ENCODE data around the gene OTOP2. TPM values are rescaled to one million over a fixed set of nuclear protein-coding genes. Genes with fewer than 3 reads are reported as not detected.
A peak's percentile ranks its signal among the peaks of the same experiment; 100 is the strongest.

Gene OTOP2
- total and polyA plus RNA-seq, 9 of the 15 experiments (the other 6 are each of a cell fraction or from before 2014, with no cell fraction given), result 0.04 to 0.36 (median 0.14) TPM; not detected in 1

- TF ChIP-seq, protein P1, sequence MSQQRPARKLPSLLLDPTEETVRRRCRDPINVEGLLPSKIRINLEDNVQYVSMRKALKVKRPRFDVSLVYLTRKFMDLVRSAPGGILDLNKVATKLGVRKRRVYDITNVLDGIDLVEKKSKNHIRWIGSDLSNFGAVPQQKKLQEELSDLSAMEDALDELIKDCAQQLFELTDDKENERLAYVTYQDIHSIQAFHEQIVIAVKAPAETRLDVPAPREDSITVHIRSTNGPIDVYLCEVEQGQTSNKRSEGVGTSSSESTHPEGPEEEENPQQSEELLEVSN (IDR thresholded peaks at IDR 0.05; ENCODE audit: borderline replicate concordance in 1 of 2, extremely low read depth in 1 of 2, insufficient read depth in 1 of 2, insufficient read length in 1 of 2, low read depth in 1 of 2, low read length in 1 of 2, poor library complexity in 1 of 2, severe bottlenecking in 1 of 2), result peak; percentile 26 to 33
- no peak for TF ChIP-seq NFIX (CRISPR knock-in tag; IDR thresholded peaks at IDR 0.05; ENCODE audit: low read depth)
- TF ChIP-seq KAT8 (IDR thresholded peaks at IDR 0.05; ENCODE audit: low read depth), result no peak
- peak; percentile 42; the same call in 1 of the 2 replicates for TF ChIP-seq MTA2 (IDR thresholded peaks at IDR 0.05; ENCODE audit: low read depth)
- peak; percentile 66 for TF ChIP-seq ZNF239 (CRISPR knock-in tag; IDR thresholded peaks at IDR 0.05)
- no peak for TF ChIP-seq HBP1 (CRISPR knock-in tag; IDR thresholded peaks at IDR 0.05)
- peak; percentile 94 for TF ChIP-seq ZNF644 (tag; IDR thresholded peaks at IDR 0.05; ENCODE audit: low read depth)
- TF ChIP-seq HNRNPLL (IDR thresholded peaks at IDR 0.05; ENCODE audit: low read depth, low read length, poor library complexity, severe bottlenecking), result no peak
- TF ChIP-seq ZFP1 (CRISPR knock-in tag; IDR thresholded peaks at IDR 0.05), result no peak
- TF ChIP-seq TBL1XR1 (IDR thresholded peaks at IDR 0.05; ENCODE audit: low read length in 2 of 2), result peak in 1 of 2 experiments; percentile 62; a peak in 1 of 4 replicates
- TF ChIP-seq AFF1 (IDR thresholded peaks at IDR 0.05; ENCODE audit: low read depth in 1 of 2, partially characterized antibody in 2 of 2), result no peak
- no peak for TF ChIP-seq ZNF212 (CRISPR knock-in tag; IDR thresholded peaks at IDR 0.05)
- TF ChIP-seq ZNF217 (CRISPR knock-in tag; IDR thresholded peaks at IDR 0.05), result no peak
- 0 out of 2 replicates have a peak, but pooled peaks have one; percentile 62 for TF ChIP-seq MTA3 (IDR thresholded peaks at IDR 0.05; ENCODE audit: borderline replicate concordance)
- no peak for TF ChIP-seq ATF1 (CRISPR knock-in tag; IDR thresholded peaks at IDR 0.05)
- TF ChIP-seq ATF1 (tag; IDR thresholded peaks at IDR 0.05), result peak; percentile 66
- TF ChIP-seq PYGO2 (tag; IDR thresholded peaks at IDR 0.05), result peak; percentile 49; the same call in 1 of the 2 replicates
- peak; percentile 50 for TF ChIP-seq TAF9B (IDR thresholded peaks at IDR 0.05; ENCODE audit: partially characterized antibody)
- no peak for TF ChIP-seq NR2C2 (CRISPR knock-in tag; IDR thresholded peaks at IDR 0.05)
- peak; percentile 85 for TF ChIP-seq NR2C2 (tag; IDR thresholded peaks at IDR 0.05)
- TF ChIP-seq NCOR1 (IDR thresholded peaks at IDR 0.05), result peak; percentile 77
- TF ChIP-seq, protein P2, sequence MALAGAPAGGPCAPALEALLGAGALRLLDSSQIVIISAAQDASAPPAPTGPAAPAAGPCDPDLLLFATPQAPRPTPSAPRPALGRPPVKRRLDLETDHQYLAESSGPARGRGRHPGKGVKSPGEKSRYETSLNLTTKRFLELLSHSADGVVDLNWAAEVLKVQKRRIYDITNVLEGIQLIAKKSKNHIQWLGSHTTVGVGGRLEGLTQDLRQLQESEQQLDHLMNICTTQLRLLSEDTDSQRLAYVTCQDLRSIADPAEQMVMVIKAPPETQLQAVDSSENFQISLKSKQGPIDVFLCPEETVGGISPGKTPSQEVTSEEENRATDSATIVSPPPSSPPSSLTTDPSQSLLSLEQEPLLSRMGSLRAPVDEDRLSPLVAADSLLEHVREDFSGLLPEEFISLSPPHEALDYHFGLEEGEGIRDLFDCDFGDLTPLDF (CRISPR knock-in tag; IDR thresholded peaks at IDR 0.05), result no peak
Measured at GRCh38 chr17:74875977-74876593, 48.0 kb upstream of the OTOP2 start (continued).
